ENCODE data around the gene GNB3. TPM values are rescaled to one million over a fixed set of nuclear protein-coding genes. Genes with fewer than 3 reads are reported as not detected.

Gene GNB3
- total RNA-seq, 1 experiment from 2014 or later = 8.7 TPM

DNA sequence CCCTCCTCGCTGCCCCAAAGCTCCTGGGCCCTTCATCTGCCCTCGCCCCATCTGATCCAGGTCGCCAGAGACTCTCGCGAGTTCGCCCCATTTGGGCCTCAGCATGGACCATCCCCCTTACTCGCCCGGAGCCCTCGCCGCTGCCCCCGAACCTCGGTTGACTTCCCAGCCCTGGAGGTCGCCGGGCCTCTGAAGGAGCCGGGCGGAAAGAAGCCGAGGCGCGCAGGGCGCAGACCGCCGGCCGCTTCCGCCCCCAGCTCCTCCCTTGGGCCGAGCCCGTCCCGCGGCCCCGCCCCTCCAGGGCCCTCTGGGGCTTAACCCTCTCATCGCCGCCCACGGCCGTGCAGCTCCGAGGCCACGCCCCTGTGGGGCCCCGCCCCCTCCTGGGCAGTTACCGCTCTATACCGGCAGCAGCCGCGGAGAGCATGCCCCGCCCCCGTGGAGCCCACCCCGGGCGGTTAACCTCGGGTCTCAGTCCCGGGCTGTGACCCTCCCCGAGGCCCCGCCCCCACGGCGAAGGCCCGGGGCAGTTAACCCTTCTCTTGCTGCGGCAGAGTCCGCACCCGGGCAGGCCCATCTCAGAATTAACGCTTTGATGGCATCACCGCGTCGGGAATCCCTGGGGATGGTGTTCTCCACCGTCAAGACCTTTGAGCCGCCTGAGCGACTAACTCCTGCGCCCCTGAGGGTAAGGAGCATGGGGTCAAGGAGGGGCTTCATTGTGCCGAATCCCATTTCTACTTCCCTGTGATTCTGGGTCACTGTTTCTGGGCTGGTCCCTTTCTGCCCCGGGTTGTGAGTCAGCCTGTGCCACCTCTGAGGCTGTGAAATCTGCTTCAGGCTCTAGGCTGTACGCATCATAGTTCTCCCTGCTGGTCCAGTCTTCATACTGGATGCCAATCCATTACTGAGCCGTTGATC, 32.6 kb downstream of the GNB3 start, which contains the start of gene SPSB2:
SPSB2 (minus strand) TSS at position 210 of the 921 bp plus-strand sequence. CDS start 402 bp downstream, outside the sequence.
- TF ChIP-seq, protein P1, sequence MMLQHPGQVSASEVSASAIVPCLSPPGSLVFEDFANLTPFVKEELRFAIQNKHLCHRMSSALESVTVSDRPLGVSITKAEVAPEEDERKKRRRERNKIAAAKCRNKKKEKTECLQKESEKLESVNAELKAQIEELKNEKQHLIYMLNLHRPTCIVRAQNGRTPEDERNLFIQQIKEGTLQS (IDR thresholded peaks at IDR 0.05) = no peak
- peak; percentile 63; the same call in 1 of the 2 replicates for TF ChIP-seq ZFX (IDR thresholded peaks at IDR 0.05)
- no peak for TF ChIP-seq RAD21 (IDR thresholded peaks at IDR 0.05; ENCODE audit: low read depth)
- TF ChIP-seq, protein P2, sequence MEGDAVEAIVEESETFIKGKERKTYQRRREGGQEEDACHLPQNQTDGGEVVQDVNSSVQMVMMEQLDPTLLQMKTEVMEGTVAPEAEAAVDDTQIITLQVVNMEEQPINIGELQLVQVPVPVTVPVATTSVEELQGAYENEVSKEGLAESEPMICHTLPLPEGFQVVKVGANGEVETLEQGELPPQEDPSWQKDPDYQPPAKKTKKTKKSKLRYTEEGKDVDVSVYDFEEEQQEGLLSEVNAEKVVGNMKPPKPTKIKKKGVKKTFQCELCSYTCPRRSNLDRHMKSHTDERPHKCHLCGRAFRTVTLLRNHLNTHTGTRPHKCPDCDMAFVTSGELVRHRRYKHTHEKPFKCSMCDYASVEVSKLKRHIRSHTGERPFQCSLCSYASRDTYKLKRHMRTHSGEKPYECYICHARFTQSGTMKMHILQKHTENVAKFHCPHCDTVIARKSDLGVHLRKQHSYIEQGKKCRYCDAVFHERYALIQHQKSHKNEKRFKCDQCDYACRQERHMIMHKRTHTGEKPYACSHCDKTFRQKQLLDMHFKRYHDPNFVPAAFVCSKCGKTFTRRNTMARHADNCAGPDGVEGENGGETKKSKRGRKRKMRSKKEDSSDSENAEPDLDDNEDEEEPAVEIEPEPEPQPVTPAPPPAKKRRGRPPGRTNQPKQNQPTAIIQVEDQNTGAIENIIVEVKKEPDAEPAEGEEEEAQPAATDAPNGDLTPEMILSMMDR (IDR thresholded peaks at IDR 0.05 in 2 of 3, conservative IDR thresholded peaks at IDR 0.05 in 1 of 3; ENCODE audit: borderline replicate concordance in 1 of 3, insufficient read depth in 1 of 3, low read depth in 2 of 3, low read length in 2 of 3) = no peak
- no peak for TF ChIP-seq YY1 (IDR thresholded peaks at IDR 0.05; ENCODE audit: extremely low read depth, insufficient replicate concordance, low read depth, low read length)
- TF ChIP-seq, protein P3, sequence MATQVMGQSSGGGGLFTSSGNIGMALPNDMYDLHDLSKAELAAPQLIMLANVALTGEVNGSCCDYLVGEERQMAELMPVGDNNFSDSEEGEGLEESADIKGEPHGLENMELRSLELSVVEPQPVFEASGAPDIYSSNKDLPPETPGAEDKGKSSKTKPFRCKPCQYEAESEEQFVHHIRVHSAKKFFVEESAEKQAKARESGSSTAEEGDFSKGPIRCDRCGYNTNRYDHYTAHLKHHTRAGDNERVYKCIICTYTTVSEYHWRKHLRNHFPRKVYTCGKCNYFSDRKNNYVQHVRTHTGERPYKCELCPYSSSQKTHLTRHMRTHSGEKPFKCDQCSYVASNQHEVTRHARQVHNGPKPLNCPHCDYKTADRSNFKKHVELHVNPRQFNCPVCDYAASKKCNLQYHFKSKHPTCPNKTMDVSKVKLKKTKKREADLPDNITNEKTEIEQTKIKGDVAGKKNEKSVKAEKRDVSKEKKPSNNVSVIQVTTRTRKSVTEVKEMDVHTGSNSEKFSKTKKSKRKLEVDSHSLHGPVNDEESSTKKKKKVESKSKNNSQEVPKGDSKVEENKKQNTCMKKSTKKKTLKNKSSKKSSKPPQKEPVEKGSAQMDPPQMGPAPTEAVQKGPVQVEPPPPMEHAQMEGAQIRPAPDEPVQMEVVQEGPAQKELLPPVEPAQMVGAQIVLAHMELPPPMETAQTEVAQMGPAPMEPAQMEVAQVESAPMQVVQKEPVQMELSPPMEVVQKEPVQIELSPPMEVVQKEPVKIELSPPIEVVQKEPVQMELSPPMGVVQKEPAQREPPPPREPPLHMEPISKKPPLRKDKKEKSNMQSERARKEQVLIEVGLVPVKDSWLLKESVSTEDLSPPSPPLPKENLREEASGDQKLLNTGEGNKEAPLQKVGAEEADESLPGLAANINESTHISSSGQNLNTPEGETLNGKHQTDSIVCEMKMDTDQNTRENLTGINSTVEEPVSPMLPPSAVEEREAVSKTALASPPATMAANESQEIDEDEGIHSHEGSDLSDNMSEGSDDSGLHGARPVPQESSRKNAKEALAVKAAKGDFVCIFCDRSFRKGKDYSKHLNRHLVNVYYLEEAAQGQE (IDR thresholded peaks at IDR 0.05; ENCODE audit: low read depth) = no peak
- TF ChIP-seq POLR2A (IDR thresholded peaks at IDR 0.05; ENCODE audit: borderline replicate concordance, extremely low read depth, insufficient read depth, insufficient read length) = peak; percentile 35
- TF ChIP-seq CBX3 (IDR thresholded peaks at IDR 0.05; ENCODE audit: low read depth) = no peak
- TF ChIP-seq TCF7L2 (IDR thresholded peaks at IDR 0.05; ENCODE audit: borderline replicate concordance, extremely low read depth, insufficient read depth, insufficient read length) = peak; percentile 35
- TF ChIP-seq FOSL1 (IDR thresholded peaks at IDR 0.05; ENCODE audit: low read depth) = no peak
- no peak for TF ChIP-seq CEBPB (IDR thresholded peaks at IDR 0.05; ENCODE audit: low read depth)
- TF ChIP-seq, protein P4, sequence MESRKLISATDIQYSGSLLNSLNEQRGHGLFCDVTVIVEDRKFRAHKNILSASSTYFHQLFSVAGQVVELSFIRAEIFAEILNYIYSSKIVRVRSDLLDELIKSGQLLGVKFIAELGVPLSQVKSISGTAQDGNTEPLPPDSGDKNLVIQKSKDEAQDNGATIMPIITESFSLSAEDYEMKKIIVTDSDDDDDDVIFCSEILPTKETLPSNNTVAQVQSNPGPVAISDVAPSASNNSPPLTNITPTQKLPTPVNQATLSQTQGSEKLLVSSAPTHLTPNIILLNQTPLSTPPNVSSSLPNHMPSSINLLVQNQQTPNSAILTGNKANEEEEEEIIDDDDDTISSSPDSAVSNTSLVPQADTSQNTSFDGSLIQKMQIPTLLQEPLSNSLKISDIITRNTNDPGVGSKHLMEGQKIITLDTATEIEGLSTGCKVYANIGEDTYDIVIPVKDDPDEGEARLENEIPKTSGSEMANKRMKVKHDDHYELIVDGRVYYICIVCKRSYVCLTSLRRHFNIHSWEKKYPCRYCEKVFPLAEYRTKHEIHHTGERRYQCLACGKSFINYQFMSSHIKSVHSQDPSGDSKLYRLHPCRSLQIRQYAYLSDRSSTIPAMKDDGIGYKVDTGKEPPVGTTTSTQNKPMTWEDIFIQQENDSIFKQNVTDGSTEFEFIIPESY (IDR thresholded peaks at IDR 0.05; ENCODE audit: extremely low read depth, insufficient replicate concordance, low read length) = no peak
- no peak for TF ChIP-seq SRF (IDR thresholded peaks at IDR 0.05; ENCODE audit: low read depth)
- no peak for TF ChIP-seq JUND (IDR thresholded peaks at IDR 0.05)
- peak; percentile 87 for TF ChIP-seq POLR2AphosphoS5 (IDR thresholded peaks at IDR 0.05; ENCODE audit: low read depth, low read length)
- intact Hi-C loops (cut with micrococcal nuclease) = loop anchor here (1.0 to 5.0 kb wide), 4 partner anchors 54 to 764 kb away; partner anchors contain the start of gene ATN1
- H2AFZ ChIP-seq (ENCODE audit: low read depth, low read length, poor library complexity, severe bottlenecking) = no peak within 1 kb of the TSS
- ATAC-seq = peak; percentile 79
- peak within 1 kb of the TSS; percentile 92 for H3K4me2 ChIP-seq (ENCODE audit: low read length)
- CTCF ChIA-PET = interaction anchor here (0.6 to 4.1 kb wide), 27 partner anchors 8 to 316 kb away, joined by 3 to 30 read pairs (median 6); partner anchors contain the start of genes C12orf57, C1RL, CDCA3 and COPS7A
- H3K9me2 ChIP-seq (ENCODE audit: insufficient read depth) = no peaks in the 10 kb centered on the region
- H3K4me1 ChIP-seq (ENCODE audit: control insufficient read depth in 1 of 2, insufficient read depth in 2 of 2, low read length in 2 of 2) = peaks cover 23 to 50% of the 10 kb centered on the region in 2 experiments
- peak within 1 kb of the TSS; percentile 73 to 92 for H3K4me3 ChIP-seq (replicated peaks in 1 of 2; ENCODE audit: low read depth in 1 of 2, low read length in 2 of 2)
- RAD21 ChIA-PET (ENCODE audit: low non-redundant PET in 1 of 2, low total read pairs in 2 of 2, uncharacterized antibody in 2 of 2, unreplicated experiment in 2 of 2) = interaction anchor here (0.9 to 1.3 kb wide), 4 partner anchors 18 to 52 kb away, joined by 3 to 5 read pairs (median 4); partner anchors contain the start of gene USP5 (in 1 of the 2)
- peak; percentile 89 for DNase-seq (ENCODE audit: low read depth, low spot score)
- no peaks in the 10 kb centered on the region for H3K9me3 ChIP-seq (ENCODE audit: control insufficient read depth in 1 of 2, insufficient read depth in 1 of 2, low read depth in 1 of 2, low read length in 2 of 2)
- H3K27me3 ChIP-seq (ENCODE audit: insufficient read depth, low read length) = no peaks in the 10 kb centered on the region
- no TSS peak for BruUV-seq (replicated peaks)
- H3K36me3 ChIP-seq (ENCODE audit: control insufficient read depth in 1 of 2, insufficient read depth in 2 of 2, low read length in 2 of 2) = peaks cover 8 to 33% of the 10 kb centered on the region in 2 experiments; a peak in 3 of 4 replicates
- peaks cover 44% of the 10 kb centered on the region for H3K79me2 ChIP-seq (ENCODE audit: insufficient read depth, low read length)
- H4K20me1 ChIP-seq (ENCODE audit: insufficient read depth) = peaks cover 12% of the 10 kb centered on the region; the same call in 1 of the 2 replicates
- H3K9ac ChIP-seq (ENCODE audit: low read length) = peak within 1 kb of the TSS; percentile 86
- peak within 1 kb of the TSS; percentile 96 for H3K27ac ChIP-seq (ENCODE audit: low read depth, low read length)
- POLR2A ChIA-PET = interaction anchor here (1.1 to 10.9 kb wide), 10 partner anchors 8 to 150 kb away, joined by 3 to 186 read pairs (median 10); partner anchors contain the start of genes C12orf57, CDCA3, COPS7A and RNU7-1

All from HCT116 (cell line).